Stimulated activated CD4-positive, alpha-beta T cell treated with anti-CD3 and anti-CD28 coated beads, Interleukin-1b, Interleukin-23, amount 100 ng/mL, for 24 hours (primary cell): Measurements from ENCODE around the gene FAM25G.
"Not testable (repeated sequence)": the region's sequence is repeated elsewhere in the genome, so short reads cannot be mapped to it uniquely, and the experiment has no call there.

Source experiments
- DNase-seq, 4 experiments: peaks; one replicate each; pipeline ENCODE4 v3.0.0-alpha.2; 2020; ENCODE audit warnings: low read depth in 4 of 4, low spot score in 1 of 4

Gene FAM25G

DNA sequence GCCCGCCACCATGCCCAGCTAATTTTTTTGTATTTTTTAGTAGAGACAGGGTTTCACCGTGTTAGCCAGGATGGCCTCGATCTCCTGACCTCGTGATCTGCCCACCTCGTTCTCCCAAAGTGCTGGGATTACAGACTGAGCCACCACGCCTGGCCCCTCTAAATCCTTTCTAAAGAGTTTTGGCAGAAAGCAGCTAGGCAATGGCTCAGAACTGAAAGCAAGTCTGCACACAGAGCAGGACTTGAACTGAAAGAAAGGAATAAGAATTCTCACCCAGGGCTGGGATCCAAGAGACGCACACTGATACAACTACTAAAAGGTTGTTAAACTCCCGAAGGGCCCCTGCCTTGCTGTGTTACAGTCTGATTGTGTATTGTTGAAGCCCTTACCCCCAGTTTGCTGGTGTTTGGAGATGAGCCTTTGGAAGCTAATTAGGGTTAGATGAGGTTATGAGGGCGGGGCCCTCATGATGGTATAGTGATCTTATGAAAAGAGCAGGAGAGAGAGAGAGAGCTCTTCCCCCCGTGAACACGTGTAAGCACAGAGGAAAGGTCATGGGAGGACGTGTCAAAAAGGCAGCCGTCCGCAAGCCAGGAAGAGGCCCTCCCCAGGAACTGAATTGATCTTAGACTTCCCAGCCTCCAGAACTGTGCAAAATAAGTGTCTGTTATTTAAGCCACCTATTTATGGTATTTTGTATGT lies 26.1 kb downstream of the FAM25G start:
- not testable (repeated sequence) for DNase-seq

DNA sequence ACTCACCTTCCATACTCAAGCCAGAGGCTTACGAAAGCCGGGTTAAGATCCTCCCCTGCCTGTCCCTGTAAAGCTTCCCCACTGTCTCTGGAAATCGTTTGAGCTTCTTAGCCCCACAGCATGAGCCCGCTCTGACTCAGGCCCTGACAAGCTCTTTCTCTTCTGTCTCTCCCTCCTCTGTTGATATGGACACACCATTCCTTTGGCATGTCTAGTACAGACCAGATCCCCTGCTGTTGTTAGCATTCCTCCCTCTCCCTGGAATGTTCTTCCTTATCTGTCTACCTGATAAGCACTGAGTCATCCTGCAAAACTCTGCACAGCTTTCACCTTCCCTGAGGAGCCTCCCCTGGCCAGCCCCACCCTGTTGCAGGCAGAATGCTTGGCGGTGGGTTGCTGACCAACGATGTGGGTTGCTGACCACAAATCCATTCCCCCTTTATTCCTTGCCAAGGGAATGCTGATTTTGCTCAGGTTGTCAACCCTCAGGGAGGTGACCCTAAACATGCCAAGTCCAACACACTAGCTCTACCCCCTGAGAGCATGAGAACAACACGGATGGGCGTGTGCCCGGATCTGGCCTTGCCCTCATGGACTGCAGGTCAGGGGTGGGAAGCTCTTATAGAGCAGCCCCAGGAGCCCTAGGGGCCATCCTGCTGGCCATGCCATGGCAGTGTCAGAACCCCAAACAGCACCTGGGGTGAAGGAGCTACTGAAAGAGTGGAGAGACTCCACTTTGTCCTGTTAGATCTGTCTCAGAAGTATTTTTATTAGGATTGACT lies 28.7 kb downstream of the FAM25G start:
- DNase-seq: not testable (repeated sequence)

GRCh38 chr10:47461261-47461687 lies 30.2 kb downstream of the FAM25G start:
- peak in 2 of 4 experiments; percentile 7 to 9 for DNase-seq

DNA sequence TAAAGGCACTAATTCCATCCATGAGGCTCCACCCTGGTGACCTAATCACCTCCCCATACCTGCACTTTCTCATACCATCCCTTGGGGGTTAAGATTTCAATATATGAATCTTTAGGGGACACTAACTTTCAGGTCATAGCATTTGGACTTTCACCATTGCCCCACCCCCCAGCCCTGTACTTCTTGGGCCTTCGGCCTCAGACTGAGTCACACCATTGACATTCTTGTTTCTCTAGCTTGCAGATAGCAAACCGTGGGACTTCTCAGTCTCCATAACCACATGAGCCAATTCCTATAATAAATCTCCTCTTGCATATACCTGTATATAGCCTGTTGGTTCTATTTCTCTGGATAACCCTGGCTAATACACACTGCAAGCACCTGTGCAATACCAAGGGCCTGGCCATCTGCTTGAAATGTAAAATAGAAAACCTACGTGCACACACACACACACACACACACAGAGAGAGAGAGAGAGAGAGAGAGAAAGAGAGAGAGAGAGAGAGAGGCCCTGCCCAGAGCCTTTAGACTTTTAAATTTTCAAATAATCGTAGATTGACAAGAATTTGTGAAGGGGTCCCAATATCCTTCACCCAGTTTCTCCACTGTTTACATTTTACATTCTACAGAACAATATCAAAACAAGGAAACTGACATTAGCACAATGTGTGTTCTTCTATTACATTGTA lies 32.9 kb downstream of the FAM25G start:
- no peak for DNase-seq

DNA sequence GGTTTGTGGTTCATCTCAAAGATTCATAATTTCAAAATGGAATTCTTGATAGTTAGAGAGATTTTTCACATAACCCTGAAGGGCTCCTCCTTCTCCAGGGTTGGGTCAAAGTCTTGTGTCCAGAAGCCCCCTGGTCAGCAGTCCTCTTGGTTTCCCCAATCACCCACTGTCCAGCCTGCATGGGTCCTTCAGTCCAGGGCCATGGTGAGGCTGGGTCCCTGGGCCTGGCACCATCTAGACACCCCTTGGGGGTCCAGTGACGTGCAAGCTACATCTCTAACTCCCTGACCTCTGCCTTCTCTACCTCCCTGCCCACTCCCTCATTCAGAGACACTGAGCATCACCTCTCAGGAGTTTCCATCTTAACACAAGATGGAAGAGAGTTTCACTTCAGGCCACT lies 33.7 kb downstream of the FAM25G start:
- no peak for DNase-seq

DNA sequence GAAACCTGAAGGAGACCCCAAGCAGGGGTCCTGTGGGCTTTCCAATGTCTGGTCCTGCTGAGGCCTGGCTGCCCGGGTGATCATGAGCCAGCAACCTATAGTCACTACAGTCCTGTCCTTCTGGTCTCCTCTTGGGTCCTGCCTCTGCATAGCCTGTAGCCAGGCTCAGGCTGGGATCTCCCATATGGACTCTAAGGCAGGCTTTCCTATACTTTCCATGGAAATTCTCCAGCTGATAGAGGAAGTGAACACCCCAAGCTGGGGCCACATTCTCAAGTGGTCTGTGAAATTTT lies 34.0 kb downstream of the FAM25G start:
- DNase-seq: no peak

DNA sequence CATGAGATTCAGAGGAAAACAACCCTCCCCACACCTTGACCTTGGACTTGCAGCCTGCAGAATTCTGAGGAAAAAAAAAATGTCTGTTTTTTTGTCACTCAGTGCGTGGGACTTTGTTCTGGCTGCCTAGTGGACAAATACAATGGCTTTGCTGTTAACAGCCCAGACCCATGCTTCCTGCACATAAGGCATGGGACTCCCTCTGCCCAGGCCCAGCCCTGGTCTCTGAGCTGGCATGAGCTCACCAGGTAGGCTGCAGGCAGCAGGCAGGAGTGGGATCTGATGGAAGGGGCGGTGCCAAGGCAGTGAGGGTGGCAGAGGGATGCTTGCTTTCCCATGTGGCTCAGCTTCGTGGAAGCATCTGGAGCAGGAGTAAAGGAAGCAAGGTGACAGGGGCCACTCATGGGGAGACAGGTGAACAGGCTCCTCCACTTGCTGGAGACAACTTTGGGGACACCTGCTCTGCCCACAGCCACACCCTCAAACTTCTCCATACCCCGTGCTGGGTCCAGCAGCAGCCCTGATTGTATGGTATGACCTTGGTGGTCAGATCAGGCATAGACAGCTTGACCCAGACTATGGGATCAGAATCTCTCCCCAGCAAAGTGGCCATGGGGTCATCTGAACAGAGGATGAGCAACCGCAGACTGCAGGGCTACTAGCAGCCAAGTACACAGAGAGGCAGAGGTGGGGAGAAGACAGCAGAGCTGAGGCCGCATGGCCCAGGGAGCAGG lies 34.5 kb downstream of the FAM25G start:
- no peak for DNase-seq

- DNase-seq: no peak
These were observed 35.3 kb downstream of the FAM25G start for GRCh38 chr10:47456079-47456785.

DNA sequence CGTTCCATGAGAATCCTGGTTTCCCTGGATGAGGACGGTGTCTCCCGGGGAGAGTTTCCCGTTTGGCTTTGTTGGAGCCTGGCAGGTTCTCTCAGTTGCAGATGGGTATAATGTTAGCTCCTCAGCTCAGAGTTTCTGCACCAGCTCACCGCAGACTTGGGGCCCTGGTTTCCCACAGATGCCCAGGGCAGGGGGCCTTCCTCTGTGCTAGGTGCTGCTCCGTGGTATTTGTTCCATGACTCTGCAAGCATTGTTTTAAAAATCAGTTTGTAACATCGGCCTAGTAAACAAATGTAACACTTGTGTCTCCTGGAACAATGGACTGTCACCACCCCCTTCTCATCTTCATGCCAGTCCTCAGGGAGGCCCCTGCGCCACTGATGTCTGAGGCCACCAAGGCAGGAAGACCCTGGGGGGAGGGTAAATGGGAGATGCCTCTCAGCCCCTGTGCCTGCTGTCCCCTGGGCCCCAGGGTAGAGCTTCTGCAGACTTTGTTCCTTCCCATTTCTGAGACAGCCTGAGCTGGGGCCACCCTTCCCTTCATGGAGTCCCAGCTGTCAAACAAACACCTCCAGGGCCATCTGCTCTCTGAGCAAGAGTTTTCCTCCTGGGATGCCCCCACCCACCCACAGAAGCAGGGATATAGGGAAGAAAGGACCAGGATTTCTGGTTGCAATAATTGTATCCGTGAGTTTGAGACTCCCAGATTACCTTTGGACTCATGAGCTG lies 36.0 kb downstream of the FAM25G start:
- DNase-seq: not testable (repeated sequence)

DNA sequence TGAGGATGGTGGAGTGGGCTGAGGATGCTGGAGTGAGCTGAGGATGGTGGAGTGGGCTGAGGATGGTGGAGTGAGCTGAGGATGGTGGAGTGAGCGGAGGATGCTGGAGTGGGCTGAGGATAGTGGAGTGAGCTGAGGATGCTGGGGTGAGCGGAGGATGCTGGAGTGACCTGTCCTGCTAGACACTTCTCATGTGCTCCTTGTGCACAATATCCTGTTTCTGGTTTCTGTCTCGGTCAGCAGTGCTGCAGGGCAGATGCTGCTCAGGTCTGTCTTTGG lies 36.8 kb downstream of the FAM25G start:
- DNase-seq: no peak

- no peak for DNase-seq
These were observed 37.3 kb downstream of the FAM25G start for GRCh38 chr10:47454008-47454779.

GRCh38 chr10:47453141-47454007 lies 38.1 kb downstream of the FAM25G start:
- DNase-seq: no peak

GRCh38 chr10:47452495-47453140 lies 38.9 kb downstream of the FAM25G start:
- no peak for DNase-seq

GRCh38 chr10:47451998-47452494 lies 39.5 kb downstream of the FAM25G start:
- no peak for DNase-seq

DNA sequence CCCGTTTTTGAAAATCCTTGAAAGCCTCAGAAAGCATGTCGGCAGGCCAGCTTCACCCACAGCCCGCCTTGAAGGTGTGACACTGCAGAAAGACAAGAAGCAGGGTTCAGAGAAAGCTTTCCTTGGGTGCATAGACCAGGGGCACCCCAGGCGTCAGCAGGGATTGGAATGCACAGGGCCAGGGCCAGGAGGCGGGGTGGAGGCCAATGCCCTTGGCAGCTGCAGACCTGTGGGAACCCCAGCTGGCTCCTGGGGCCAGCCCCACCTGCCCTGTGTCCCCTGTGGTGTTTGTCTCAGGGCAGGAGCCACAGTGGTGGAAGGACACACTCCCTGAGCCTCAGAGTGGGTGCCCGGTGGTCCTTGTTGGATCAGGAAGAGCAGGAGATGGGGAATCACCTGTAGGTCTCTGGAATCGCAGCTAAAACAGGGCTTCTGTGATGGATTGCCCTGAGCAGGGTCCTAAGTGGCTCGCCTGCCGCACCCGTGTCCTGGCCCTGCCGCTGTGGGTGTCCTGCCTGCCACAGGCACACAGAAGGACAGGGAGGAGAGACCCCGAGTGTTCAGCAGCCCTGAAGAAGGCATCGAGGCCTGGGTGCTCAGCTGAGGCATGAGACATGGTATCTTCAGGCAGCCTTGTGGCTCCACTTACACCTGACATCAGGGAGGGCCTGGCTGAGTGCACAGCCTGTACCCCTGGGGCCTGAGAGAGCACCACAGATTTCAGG lies 40.1 kb downstream of the FAM25G start:
- no peak for DNase-seq

- no peak for DNase-seq
These were observed 41.1 kb downstream of the FAM25G start for GRCh38 chr10:47450442-47450841.

GRCh38 chr10:47449979-47450378 lies 41.5 kb downstream of the FAM25G start:
- no peak for DNase-seq
